SU-DHL-6 (cell line): ENCODE data around the gene MTX3.

Source experiments
- H2AFZ ChIP-seq: fragments of 200-600 bp; sonication (generic); 2 replicates; pipeline ENCODE4 v1.6.1; 2014; ENCODE audit warnings: low read depth, mild to moderate bottlenecking, moderate library complexity, mixed read lengths, antibody characterized with exemption, low read length; ENCODE audit not compliant: severe bottlenecking
- H3F3A ChIP-seq: fragments of 200-600 bp; shearing (Covaris generic); 2 replicates; pipeline ENCODE4 v1.6.0; 2016; ENCODE audit warnings: antibody characterized with exemption, mild to moderate bottlenecking; ENCODE audit not compliant: insufficient read depth
- H3K27ac ChIP-seq: fragments of 200-600 bp; sonication (generic); 2 replicates; pipeline ENCODE4 v1.5.1; 2016; ENCODE audit warnings: low read depth, mild to moderate bottlenecking, low read length, moderate library complexity, mixed read lengths
- H3K27me3 ChIP-seq: fragments of 200-600 bp; sonication (generic), shearing (Covaris generic); 2 replicates; pipeline ENCODE4 v1.6.0; 2014; ENCODE audit warnings: mild to moderate bottlenecking, low read length
- H3K36me3 ChIP-seq: fragments of 200-600 bp; sonication (generic); 2 replicates; pipeline ENCODE4 v1.6.1; 2014; ENCODE audit warnings: mild to moderate bottlenecking, low read length, mixed read lengths
- H3K4me2 ChIP-seq: fragments of 300-600, 200-600 bp; shearing (Covaris generic), sonication (generic); 2 replicates; pipeline ENCODE4 v1.6.0; 2014; ENCODE audit warnings: low read length, low read depth, mild to moderate bottlenecking; ENCODE audit not compliant: poor library complexity, severe bottlenecking
- H3K4me3 ChIP-seq: fragments of 200-600 bp; sonication (generic); 2 replicates; pipeline ENCODE4 v1.5.1; 2014; ENCODE audit warnings: antibody characterized with exemption, low read length, mild to moderate bottlenecking, mixed read lengths; ENCODE audit not compliant: insufficient read depth, poor library complexity, severe bottlenecking
- H3K79me2 ChIP-seq: fragments of 200-600 bp; sonication (generic); 2 replicates; pipeline ENCODE4 v1.6.1; 2014; ENCODE audit warnings: mild to moderate bottlenecking, low read length, moderate library complexity; ENCODE audit not compliant: insufficient read depth
- H3K9ac ChIP-seq: fragments of 200-600 bp; sonication (generic); 2 replicates; pipeline ENCODE4 v1.7.0; 2014; ENCODE audit warnings: mild to moderate bottlenecking, low read length
- H3K9me2 ChIP-seq: fragments of 200-600 bp; sonication (generic); replicated peaks from 2 replicates; pipeline ENCODE4 v1.6.1; 2014; ENCODE audit warnings: low read length; ENCODE audit not compliant: insufficient read depth
- H3K9me3 ChIP-seq: fragments of 200-600 bp; sonication (generic); 2 replicates; pipeline ENCODE4 v1.6.1; 2014; ENCODE audit warnings: low read length, mixed read lengths; ENCODE audit not compliant: insufficient read depth
- H4K20me1 ChIP-seq: fragments of 200-600 bp; sonication (generic); 2 replicates; pipeline ENCODE4 v1.6.1; 2014; ENCODE audit warnings: low read depth, mild to moderate bottlenecking, antibody characterized with exemption, low read length, moderate library complexity, mixed read lengths
- CTCF ChIP-seq: fragments of 200-600 bp; sonication (generic); IDR thresholded peaks from one replicate; pipeline ENCODE4 v1.5.1; 2017; ENCODE audit warnings: antibody characterized with exemption, mild to moderate bottlenecking, low read length, moderate library complexity; ENCODE audit not compliant: insufficient read depth, poor library complexity, severe bottlenecking
- EZH2phosphoT487 ChIP-seq: fragments of 200-600 bp; sonication (generic), shearing (Covaris generic); conservative IDR thresholded peaks from 2 replicates; pipeline ENCODE4 v1.6.1; 2018; ENCODE audit warnings: mild to moderate bottlenecking, antibody characterized with exemption, low read length, moderate library complexity, mixed read lengths

The MTX3 gene

GRCh38 chr5:80033513-80033912 is 42.5 kb upstream of the MTX3 start:
- Histone ChIP-seq H3K4me3 (no peak overlapping the region), H3K79me2 (no peaks in the 10 kb centered on the region), H4K20me1 (no peaks in the 10 kb centered on the region), H3K36me3 (no peaks in the 10 kb centered on the region), H3K4me2 (no peak overlapping the region), H3K9me3 (no peaks in the 10 kb centered on the region), H3K9ac (no peak overlapping the region), H2AFZ (no peak overlapping the region), H3K9me2 (no peaks in the 10 kb centered on the region), H3K27ac (no peak overlapping the region), H3F3A (no peaks in the 10 kb centered on the region), H3K27me3 (no peaks in the 10 kb centered on the region)
- TF ChIP-seq EZH2phosphoT487 (no peak), CTCF (no peak)

- Histone ChIP-seq H3K9me3 (no peaks in the 10 kb centered on the region), H3K27ac (no peak overlapping the region), H2AFZ (no peak overlapping the region), H3K9ac (no peak overlapping the region), H3K4me2 (no peak overlapping the region), H3F3A (no peaks in the 10 kb centered on the region), H3K9me2 (no peaks in the 10 kb centered on the region), H3K36me3 (no peaks in the 10 kb centered on the region), H4K20me1 (no peaks in the 10 kb centered on the region), H3K79me2 (no peaks in the 10 kb centered on the region), H3K4me3 (no peak overlapping the region), H3K27me3 (no peaks in the 10 kb centered on the region)
- TF ChIP-seq EZH2phosphoT487, result no peak
- TF ChIP-seq CTCF, result no peak
Measured at GRCh38 chr5:80031109-80031508, 40.0 kb upstream of the MTX3 start.

- no peak overlapping the region for H3K4me3 ChIP-seq
Measured at GRCh38 chr5:80026841-80027240, 35.8 kb upstream of the MTX3 start.

More at GRCh38 chr5:80026841-80027240, 35.8 kb upstream of the MTX3 start:
- Histone ChIP-seq H3K27me3 (no peaks in the 10 kb centered on the region), H3K9me3 (no peaks in the 10 kb centered on the region), H3K4me2 (no peak overlapping the region), H4K20me1 (no peaks in the 10 kb centered on the region), H3K9me2 (no peaks in the 10 kb centered on the region), H3K9ac (no peak overlapping the region), H3K27ac (no peak overlapping the region), H3K36me3 (no peaks in the 10 kb centered on the region), H2AFZ (no peak overlapping the region), H3F3A (no peaks in the 10 kb centered on the region), H3K79me2 (no peaks in the 10 kb centered on the region)
- TF ChIP-seq CTCF (no peak), EZH2phosphoT487 (no peak)
